Measurements from ENCODE around the gene ADGRE1.

The ADGRE1 gene

GRCh38 chr19:6952956-6953355 is 65.6 kb downstream of the ADGRE1 start:
- no peak for DNase-seq (ENCODE audit: low read depth in 2 of 2)

DNA sequence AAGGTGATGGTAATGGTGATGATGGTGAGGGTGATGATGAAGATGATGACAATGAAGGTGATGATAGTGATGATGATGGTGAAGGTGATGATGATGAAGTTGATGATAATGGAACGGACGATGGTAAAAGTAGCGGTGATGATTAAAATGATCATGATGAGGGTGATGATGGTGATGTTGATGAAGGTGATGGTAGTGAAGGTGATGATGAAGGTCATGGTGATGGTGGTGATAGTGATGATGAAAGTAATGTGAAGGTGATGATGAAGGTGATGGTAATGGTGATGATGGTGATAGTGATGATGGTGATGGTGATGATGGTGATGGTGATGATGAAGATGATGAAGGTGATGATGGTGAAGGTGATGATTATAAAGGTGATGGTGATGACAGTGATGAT is 67.7 kb downstream of the ADGRE1 start:
- no peak for DNase-seq (ENCODE audit: low read depth in 2 of 2)

DNA sequence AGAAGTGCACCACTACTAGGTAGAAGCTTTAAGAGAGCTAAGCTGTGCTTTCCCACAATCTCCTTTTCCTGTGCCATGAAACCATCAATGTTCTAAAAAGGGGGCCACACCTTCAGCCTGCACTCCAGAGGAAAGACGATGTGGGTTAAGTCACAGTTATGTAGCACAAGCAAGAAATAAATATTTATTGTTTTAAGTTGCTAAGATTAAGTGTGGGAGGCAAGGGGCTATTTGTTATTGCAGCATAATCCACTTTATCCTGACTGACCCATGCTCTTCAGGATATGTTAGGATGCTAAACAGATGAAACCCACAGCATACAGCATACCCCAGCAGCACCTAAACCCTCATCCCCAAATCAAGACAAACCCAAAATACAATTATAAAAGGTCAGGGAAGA is 69.2 kb downstream of the ADGRE1 start:
- DNase-seq (ENCODE audit: low read depth in 2 of 2) = no peak

DNA sequence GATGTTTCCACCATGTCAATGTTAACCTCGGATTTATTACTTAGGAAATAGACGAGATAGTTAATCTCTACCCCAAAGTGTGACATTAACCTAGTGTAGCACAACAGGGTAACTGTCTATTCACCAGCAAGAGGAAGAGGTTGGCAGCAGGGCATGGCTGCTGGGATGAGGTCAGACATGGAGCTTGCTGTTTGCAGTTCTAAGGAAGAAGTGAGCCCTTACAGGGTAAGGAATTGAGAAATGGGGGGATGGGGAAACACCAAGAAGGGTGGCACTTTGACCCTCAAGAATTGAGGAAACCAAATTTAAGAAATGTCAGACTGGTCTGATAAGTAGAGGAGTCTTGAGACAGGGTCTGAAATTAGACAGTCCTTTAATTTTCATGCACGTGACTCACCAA is 71.4 kb downstream of the ADGRE1 start:
- DNase-seq (ENCODE audit: low read depth in 2 of 2) = no peak

GRCh38 chr19:6963244-6963852 is 76.0 kb downstream of the ADGRE1 start:
- no peak for DNase-seq (ENCODE audit: low read depth in 2 of 2)

- peak; percentile 13 to 50 for DNase-seq (ENCODE audit: low read depth in 2 of 2)
Observed at GRCh38 chr19:6963937-6964336, 76.6 kb downstream of the ADGRE1 start.

DNA sequence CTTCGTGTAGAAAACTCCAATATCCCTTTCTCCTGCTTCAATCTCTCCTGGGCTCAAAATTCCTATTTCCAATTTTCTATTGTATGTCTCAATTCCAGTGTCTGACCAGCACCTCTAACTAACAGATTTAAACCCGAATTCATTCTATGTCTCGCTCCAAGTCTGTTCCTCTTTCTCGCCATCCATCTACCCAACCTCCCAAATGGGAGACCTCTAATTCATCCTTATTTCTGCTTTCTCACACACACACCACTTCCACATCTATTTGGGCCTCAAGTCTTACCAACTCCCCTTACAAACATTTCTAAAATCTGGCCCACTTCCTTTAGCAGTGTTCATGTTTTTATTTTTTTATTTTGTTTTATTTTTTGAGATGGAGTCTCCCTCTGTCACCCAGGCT is 80.6 kb downstream of the ADGRE1 start:
- no peak for DNase-seq (ENCODE audit: low read depth in 2 of 2)

- DNase-seq (ENCODE audit: low read depth in 2 of 2) = no peak
Observed at GRCh38 chr19:6969490-6969889, 82.1 kb downstream of the ADGRE1 start.

DNA sequence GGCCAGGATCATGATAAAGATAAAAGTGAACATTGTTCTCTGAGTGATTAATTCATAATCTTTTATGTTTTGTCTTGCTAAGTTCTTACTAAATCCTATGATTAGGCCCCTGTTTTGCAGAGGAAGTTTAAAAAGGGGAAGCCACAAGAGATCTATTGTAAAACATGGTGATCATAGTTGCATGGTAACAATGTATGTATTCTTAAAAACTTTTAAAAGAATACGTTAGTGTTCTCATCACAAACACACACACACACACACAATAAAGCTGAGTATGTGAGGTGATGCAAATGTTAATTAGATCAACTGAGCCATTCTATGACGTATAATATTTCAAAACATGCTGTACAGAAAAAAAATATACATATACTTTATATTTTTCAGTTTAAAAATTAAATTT is 82.6 kb downstream of the ADGRE1 start:
- DNase-seq (ENCODE audit: low read depth in 2 of 2) = no peak

GRCh38 chr19:6970443-6970842 is 83.1 kb downstream of the ADGRE1 start:
- DNase-seq (ENCODE audit: low read depth in 2 of 2) = no peak

DNA sequence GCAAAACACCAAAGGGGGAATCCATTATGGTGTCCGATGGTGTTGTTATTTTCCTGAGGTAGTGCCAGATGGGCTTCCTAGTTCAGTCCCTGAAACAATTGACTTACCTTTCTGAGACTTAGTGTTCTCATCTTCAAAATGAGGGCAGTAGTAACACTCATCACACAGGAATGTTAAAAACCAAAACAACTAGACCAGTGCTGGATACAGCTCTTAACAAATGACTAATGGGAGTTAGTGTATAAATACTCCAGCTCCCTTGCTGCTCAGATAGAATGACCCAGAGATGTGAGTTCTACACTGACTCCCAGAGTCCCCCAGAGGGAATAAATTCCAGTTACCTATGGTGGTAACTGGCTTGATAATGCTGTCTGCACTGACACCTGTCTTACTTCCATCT is 84.0 kb downstream of the ADGRE1 start:
- no peak for DNase-seq (ENCODE audit: low read depth in 2 of 2)

- no peak for DNase-seq (ENCODE audit: low read depth in 2 of 2)
Observed at GRCh38 chr19:6976197-6976596, 88.8 kb downstream of the ADGRE1 start.

DNA sequence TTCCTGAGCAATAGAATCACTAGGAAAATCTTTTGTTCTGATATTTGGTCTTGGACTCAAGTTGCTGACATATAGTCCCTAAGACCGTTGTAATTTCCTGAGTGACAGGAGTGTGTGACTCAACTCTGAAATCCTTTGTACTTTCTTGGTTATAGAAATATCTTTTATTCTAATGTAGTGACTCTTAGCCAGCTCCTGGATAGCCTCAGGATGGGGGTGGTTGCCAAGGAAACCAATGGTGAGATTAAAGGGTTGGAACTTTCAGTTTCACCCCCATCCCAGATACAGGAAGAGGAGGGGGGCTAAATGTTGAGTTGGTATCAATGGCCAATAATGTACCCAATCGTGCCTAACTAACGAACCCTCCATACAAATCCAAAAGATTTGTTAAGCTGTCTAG is 92.0 kb downstream of the ADGRE1 start:
- DNase-seq (ENCODE audit: low read depth in 2 of 2) = peak in 1 of 2 experiments; percentile 5

- DNase-seq (ENCODE audit: low read depth in 2 of 2) = no peak
Observed at GRCh38 chr19:6983448-6983847, 96.1 kb downstream of the ADGRE1 start.

DNA sequence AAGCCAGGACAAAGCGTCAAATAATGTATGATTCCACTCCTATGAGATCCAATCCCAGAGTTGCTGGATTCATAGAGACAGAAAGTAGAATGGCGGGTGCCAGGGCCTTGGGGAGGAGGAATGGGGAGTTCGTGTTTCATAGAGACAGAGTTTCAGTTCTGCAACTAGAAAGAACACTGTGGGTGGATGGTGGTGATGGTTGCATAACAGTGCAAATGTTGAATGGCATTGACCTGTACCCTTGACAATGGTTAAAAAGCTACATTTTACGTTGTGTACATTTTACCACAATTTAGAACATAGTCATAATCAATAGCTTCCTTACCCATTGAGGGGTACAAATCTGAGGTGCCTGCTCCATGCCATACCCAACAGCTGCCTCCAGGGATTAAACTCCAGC is 100.5 kb downstream of the ADGRE1 start:
- DNase-seq (ENCODE audit: low read depth in 2 of 2) = no peak

DNA sequence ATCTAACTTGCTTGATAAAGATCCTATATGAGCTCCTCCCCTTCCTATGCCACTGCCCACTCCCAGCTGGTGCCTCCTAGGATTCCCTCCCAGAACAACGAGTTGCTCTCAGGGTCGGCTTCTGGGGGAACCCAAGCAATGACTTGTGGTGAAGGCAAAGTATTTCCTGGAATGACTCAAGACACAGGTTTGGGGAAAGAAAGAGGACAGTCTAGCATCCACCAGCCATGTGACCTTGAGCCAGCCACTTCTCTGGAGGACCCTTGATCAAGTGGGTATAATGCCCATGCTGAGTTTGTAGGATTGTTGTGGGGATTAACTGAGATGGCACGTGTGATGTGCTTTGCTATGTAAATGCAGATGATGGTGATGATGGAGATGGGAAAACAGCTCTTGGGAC is 100.9 kb downstream of the ADGRE1 start:
- DNase-seq (ENCODE audit: low read depth in 2 of 2) = no peak

All from stimulated activated CD4-positive, alpha-beta T cell treated with anti-CD3 and anti-CD28 coated beads, Interleukin-12 subunit alpha, Interleukin-12 subunit beta, amount 100 ng/mL, for 24 hours (primary cell).